ENCODE data around the gene ZNF350.

- TF ChIP-seq, protein P1, sequence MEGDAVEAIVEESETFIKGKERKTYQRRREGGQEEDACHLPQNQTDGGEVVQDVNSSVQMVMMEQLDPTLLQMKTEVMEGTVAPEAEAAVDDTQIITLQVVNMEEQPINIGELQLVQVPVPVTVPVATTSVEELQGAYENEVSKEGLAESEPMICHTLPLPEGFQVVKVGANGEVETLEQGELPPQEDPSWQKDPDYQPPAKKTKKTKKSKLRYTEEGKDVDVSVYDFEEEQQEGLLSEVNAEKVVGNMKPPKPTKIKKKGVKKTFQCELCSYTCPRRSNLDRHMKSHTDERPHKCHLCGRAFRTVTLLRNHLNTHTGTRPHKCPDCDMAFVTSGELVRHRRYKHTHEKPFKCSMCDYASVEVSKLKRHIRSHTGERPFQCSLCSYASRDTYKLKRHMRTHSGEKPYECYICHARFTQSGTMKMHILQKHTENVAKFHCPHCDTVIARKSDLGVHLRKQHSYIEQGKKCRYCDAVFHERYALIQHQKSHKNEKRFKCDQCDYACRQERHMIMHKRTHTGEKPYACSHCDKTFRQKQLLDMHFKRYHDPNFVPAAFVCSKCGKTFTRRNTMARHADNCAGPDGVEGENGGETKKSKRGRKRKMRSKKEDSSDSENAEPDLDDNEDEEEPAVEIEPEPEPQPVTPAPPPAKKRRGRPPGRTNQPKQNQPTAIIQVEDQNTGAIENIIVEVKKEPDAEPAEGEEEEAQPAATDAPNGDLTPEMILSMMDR (conservative IDR thresholded peaks at IDR 0.05 in 1 of 2, IDR thresholded peaks at IDR 0.05 in 1 of 2; ENCODE audit: low read depth in 1 of 2, low read length in 2 of 2): no peak
- no peak for TF ChIP-seq EZH2 (IDR thresholded peaks at IDR 0.05; ENCODE audit: low read length, missing control alignments)
Observed at GRCh38 chr19:52020506-52020905, 33.9 kb upstream of the ZNF350 start.

Data from fibroblast of lung (primary cell).